GM04504 (cell line): ENCODE measurements around the gene RAPGEF5.
A peak's percentile ranks its signal among the peaks of the same experiment; 100 is the strongest.

ENCODE experiments used
- DNase-seq: peaks from one replicate; pipeline ENCODE4 v3.0.0-alpha.2; 2012; ENCODE audit warnings: low read depth

The RAPGEF5 gene

GRCh38 chr7:22219036-22219435, 137.9 kb downstream of the RAPGEF5 start:
- no peak for DNase-seq

GRCh38 chr7:22216832-22217475, 140.0 kb downstream of the RAPGEF5 start:
- no peak for DNase-seq

- DNase-seq: no peak
Observed at GRCh38 chr7:22216309-22216708, 140.6 kb downstream of the RAPGEF5 start.

- no peak for DNase-seq
Observed at GRCh38 chr7:22214000-22214399, 143.0 kb downstream of the RAPGEF5 start.

GRCh38 chr7:22213081-22213480, 143.9 kb downstream of the RAPGEF5 start:
- no peak for DNase-seq

- DNase-seq: no peak
Observed at GRCh38 chr7:22210967-22211366, 146.0 kb downstream of the RAPGEF5 start.

GRCh38 chr7:22210355-22210754, 146.6 kb downstream of the RAPGEF5 start:
- DNase-seq: no peak

- DNase-seq: no peak
Observed at GRCh38 chr7:22208799-22209198, 148.2 kb downstream of the RAPGEF5 start.

GRCh38 chr7:22207724-22208225, 149.2 kb downstream of the RAPGEF5 start:
- DNase-seq: no peak

GRCh38 chr7:22205631-22206030, 151.3 kb downstream of the RAPGEF5 start:
- no peak for DNase-seq

GRCh38 chr7:22204312-22204711, 152.6 kb downstream of the RAPGEF5 start:
- DNase-seq: no peak

- no peak for DNase-seq
Observed at GRCh38 chr7:22202141-22202540, 154.8 kb downstream of the RAPGEF5 start.

- DNase-seq: no peak
Observed at GRCh38 chr7:22201186-22201880, 155.6 kb downstream of the RAPGEF5 start.

- DNase-seq: no peak
Observed at GRCh38 chr7:22200777-22201176, 156.2 kb downstream of the RAPGEF5 start.

- DNase-seq: no peak
Observed at GRCh38 chr7:22200238-22200637, 156.7 kb downstream of the RAPGEF5 start.

GRCh38 chr7:22197376-22197775, 159.6 kb downstream of the RAPGEF5 start:
- DNase-seq: no peak

GRCh38 chr7:22196429-22196828, 160.5 kb downstream of the RAPGEF5 start:
- no peak for DNase-seq

GRCh38 chr7:22195397-22196172, 161.4 kb downstream of the RAPGEF5 start:
- DNase-seq: no peak

- DNase-seq: no peak
Observed at GRCh38 chr7:22194658-22195273, 162.2 kb downstream of the RAPGEF5 start.

- DNase-seq: peak; percentile 13
Observed at GRCh38 chr7:22193450-22193983, 163.4 kb downstream of the RAPGEF5 start.

- no peak for DNase-seq
Observed at GRCh38 chr7:22192801-22193200, 164.2 kb downstream of the RAPGEF5 start.

GRCh38 chr7:22190736-22191135, 166.2 kb downstream of the RAPGEF5 start:
- DNase-seq: no peak
